AG09319 (cell line): ENCODE measurements around the gene FXYD2.
"Not testable (repeated sequence)": the region's sequence is repeated elsewhere in the genome, so short reads cannot be mapped to it uniquely, and the experiment has no call there.

Experiments
- DNase-seq: peaks from one replicate; pipeline ENCODE4 v3.0.0-alpha.2; 2010; ENCODE audit warnings: low read depth; ENCODE audit errors: extremely low read depth
- CTCF ChIP-seq: IDR thresholded peaks from 2 replicates; pipeline ENCODE4 v1.5.1; 2011; ENCODE audit warnings: low read depth, mild to moderate bottlenecking, inconsistent platforms, low read length, moderate library complexity

Gene FXYD2

GRCh38 chr11:117870103-117870952 is 45.8 kb upstream of the FXYD2 start:
- DNase-seq, result no peak
- no peak for TF ChIP-seq CTCF

GRCh38 chr11:117869604-117870003 is 45.1 kb upstream of the FXYD2 start:
- TF ChIP-seq CTCF, result no peak

GRCh38 chr11:117868815-117869561 is 44.4 kb upstream of the FXYD2 start:
- no peak for TF ChIP-seq CTCF
- DNase-seq, result no peak

More at GRCh38 chr11:117869604-117870003, 45.1 kb upstream of the FXYD2 start:
- DNase-seq, result no peak

- no peak for TF ChIP-seq CTCF
Observed at GRCh38 chr11:117868088-117868487, 43.5 kb upstream of the FXYD2 start.

GRCh38 chr11:117866526-117866925 is 42.0 kb upstream of the FXYD2 start:
- no peak for TF ChIP-seq CTCF
- DNase-seq, result no peak

More at GRCh38 chr11:117868088-117868487, 43.5 kb upstream of the FXYD2 start:
- DNase-seq, result no peak

- not testable (repeated sequence) for DNase-seq
Observed at GRCh38 chr11:117865546-117865945, 41.0 kb upstream of the FXYD2 start.

GRCh38 chr11:117863383-117863782 is 38.8 kb upstream of the FXYD2 start:
- no peak for TF ChIP-seq CTCF
- no peak for DNase-seq
